Measurements from ENCODE around the gene GULP1. TPM values are rescaled to one million over a fixed set of nuclear protein-coding genes. Genes with fewer than 3 reads are reported as not detected.

Gene GULP1
- total RNA-seq, 1 donor from 2014 or later, result not detected

DNA sequence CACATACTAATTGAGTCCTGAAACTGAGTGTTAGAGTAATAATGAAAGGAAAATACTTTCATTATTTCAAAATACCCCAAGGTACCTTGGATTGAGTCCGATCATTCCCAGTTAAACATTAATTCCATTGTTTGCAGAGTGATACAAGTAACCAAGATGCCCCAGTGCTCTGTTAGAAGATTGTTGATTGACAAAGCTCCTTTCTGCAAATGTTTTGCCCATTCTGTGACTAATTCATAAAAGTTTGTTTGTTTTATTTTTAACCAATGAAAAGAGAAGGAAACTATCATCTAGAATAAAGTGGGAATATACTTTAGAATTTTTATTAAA lies 124.0 kb downstream of the GULP1 start:
- H3K27ac Mint-ChIP-seq, result no peak overlapping the region
- H3K4me3 Mint-ChIP-seq, result no peak overlapping the region
- DNase-seq, result no peak
- H3K9me3 Mint-ChIP-seq, result no peaks in the 10 kb centered on the region
- H3K4me1 Mint-ChIP-seq, result no peaks in the 10 kb centered on the region
- H3K36me3 Mint-ChIP-seq (ENCODE audit: low read depth), result no peaks in the 10 kb centered on the region
- H3K27me3 Mint-ChIP-seq, result no peaks in the 10 kb centered on the region
- intact Hi-C loops (cut with micrococcal nuclease), result no loop called here

DNA sequence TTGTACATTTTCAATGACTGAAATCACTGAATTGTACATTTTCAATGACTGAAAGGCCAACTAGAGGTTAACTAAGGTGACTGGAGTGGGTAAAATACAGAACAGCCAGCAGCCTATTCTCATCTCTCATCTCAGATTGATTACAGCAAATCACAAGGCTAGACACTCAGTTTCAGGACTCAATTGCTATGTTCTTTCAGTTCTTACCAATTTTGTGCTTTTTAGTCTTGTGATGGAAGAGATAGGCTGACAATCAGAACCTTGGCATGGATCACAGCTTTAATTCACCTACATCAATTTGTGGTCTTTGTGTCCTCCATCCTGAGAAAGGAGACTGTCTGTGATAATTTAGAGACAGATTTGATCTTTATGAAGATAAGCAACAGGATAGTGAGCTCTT lies 124.7 kb downstream of the GULP1 start:
- Mint-ChIP-seq H3K27me3 (no peaks in the 10 kb centered on the region), H3K4me1 (no peaks in the 10 kb centered on the region), H3K4me3 (no peak overlapping the region), H3K27ac (no peak overlapping the region), H3K36me3 (ENCODE audit: low read depth) (no peaks in the 10 kb centered on the region), H3K9me3 (no peaks in the 10 kb centered on the region)
- intact Hi-C loops (cut with micrococcal nuclease), result no loop called here
- no peak for DNase-seq

DNA sequence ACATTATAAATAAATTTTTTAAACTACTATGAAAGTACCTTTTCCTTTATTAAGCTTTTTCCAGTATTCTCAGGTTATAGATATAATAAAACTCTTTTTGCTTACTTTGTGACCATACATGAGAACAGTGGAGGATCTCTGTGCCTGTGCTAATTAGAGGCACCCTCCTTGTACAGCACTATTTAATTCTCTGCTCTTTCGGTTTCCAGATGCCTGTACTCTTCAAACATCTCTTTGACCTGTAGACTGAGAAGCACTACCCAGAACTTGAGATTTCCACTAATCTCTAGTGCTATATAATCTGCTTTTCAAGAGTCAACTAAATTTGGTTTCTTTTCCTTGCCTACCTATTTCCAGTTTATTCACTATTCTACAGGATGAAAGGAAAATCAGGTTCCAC lies 131.1 kb downstream of the GULP1 start:
- intact Hi-C loops (cut with micrococcal nuclease), result no loop called here
- Mint-ChIP-seq H3K4me1 (no peaks in the 10 kb centered on the region), H3K36me3 (ENCODE audit: low read depth) (no peaks in the 10 kb centered on the region), H3K9me3 (no peaks in the 10 kb centered on the region), H3K4me3 (no peak overlapping the region), H3K27ac (no peak overlapping the region), H3K27me3 (no peaks in the 10 kb centered on the region)
- DNase-seq, result no peak

DNA sequence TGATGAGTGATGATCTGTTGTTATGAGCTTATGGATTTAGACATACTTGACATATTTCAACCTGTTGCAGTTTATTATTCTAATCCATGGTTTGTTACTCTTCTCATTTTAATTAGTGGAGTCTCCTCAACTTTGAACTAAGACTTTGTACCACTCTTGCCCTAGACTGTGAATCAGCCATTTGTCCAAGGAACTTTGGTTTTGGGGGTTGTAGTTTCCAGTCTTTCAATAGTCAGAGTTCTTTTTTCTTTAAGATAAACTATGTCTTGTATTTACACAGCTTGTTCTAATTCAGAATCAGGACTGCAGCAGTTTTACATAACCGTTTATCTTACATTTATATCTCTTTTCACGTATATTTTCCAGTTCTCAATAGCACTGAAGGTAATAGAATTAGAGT lies 133.6 kb downstream of the GULP1 start:
- no peaks in the 10 kb centered on the region for H3K9me3 Mint-ChIP-seq
- H3K4me3 Mint-ChIP-seq, result no peak overlapping the region
- no peaks in the 10 kb centered on the region for H3K27me3 Mint-ChIP-seq
- no peaks in the 10 kb centered on the region for H3K4me1 Mint-ChIP-seq
- H3K27ac Mint-ChIP-seq, result no peak overlapping the region
- no peak for DNase-seq
- intact Hi-C loops (cut with micrococcal nuclease), result no loop called here
- H3K36me3 Mint-ChIP-seq (ENCODE audit: low read depth), result no peaks in the 10 kb centered on the region

GRCh38 chr2:188426121-188426520 lies 134.4 kb downstream of the GULP1 start:
- H3K27me3 Mint-ChIP-seq, result no peaks in the 10 kb centered on the region
- H3K4me1 Mint-ChIP-seq, result no peaks in the 10 kb centered on the region
- intact Hi-C loops (cut with micrococcal nuclease), result no loop called here
- H3K9me3 Mint-ChIP-seq, result no peaks in the 10 kb centered on the region
- no peak overlapping the region for H3K4me3 Mint-ChIP-seq
- no peaks in the 10 kb centered on the region for H3K36me3 Mint-ChIP-seq (ENCODE audit: low read depth)
- DNase-seq, result no peak
- H3K27ac Mint-ChIP-seq, result no peak overlapping the region

DNA sequence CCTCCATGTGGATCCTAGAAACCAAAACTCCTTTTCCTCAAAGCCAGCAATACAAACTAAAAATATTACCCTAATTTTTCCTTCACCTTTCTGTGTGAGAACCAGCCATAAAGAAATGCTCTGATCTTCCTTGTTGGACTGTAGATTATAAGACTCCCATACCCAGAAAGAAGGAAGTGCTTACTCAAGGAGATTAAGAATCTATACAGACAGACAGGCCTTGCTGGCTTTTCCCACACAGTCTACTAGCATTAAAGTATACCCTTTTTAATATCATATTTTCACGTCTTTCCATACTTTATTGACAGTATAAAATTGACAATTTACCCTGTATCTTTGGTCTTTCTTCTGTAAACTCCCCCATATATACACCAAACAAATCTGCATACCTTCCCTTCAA lies 139.0 kb downstream of the GULP1 start:
- Mint-ChIP-seq H3K27ac (no peak overlapping the region), H3K27me3 (no peaks in the 10 kb centered on the region)

GRCh38 chr2:188434018-188434417 lies 142.3 kb downstream of the GULP1 start:
- no peaks in the 10 kb centered on the region for H3K4me1 Mint-ChIP-seq

More for the DNA sequence above, 139.0 kb downstream of the GULP1 start:
- no peaks in the 10 kb centered on the region for H3K9me3 Mint-ChIP-seq
- DNase-seq, result no peak
- intact Hi-C loops (cut with micrococcal nuclease), result no loop called here
- H3K4me1 Mint-ChIP-seq, result no peaks in the 10 kb centered on the region
- H3K36me3 Mint-ChIP-seq (ENCODE audit: low read depth), result no peaks in the 10 kb centered on the region
- no peak overlapping the region for H3K4me3 Mint-ChIP-seq

GRCh38 chr2:188435115-188435514 lies 143.4 kb downstream of the GULP1 start:
- Mint-ChIP-seq H3K9me3 (no peaks in the 10 kb centered on the region), H3K36me3 (ENCODE audit: low read depth) (no peaks in the 10 kb centered on the region), H3K27ac (no peak overlapping the region), H3K4me3 (no peak overlapping the region), H3K4me1 (no peaks in the 10 kb centered on the region), H3K27me3 (no peaks in the 10 kb centered on the region)
- intact Hi-C loops (cut with micrococcal nuclease), result no loop called here
- DNase-seq, result no peak

More at GRCh38 chr2:188434018-188434417, 142.3 kb downstream of the GULP1 start:
- no peak overlapping the region for H3K27ac Mint-ChIP-seq
- H3K36me3 Mint-ChIP-seq (ENCODE audit: low read depth), result no peaks in the 10 kb centered on the region
- no peak overlapping the region for H3K4me3 Mint-ChIP-seq
- intact Hi-C loops (cut with micrococcal nuclease), result no loop called here
- no peaks in the 10 kb centered on the region for H3K9me3 Mint-ChIP-seq
- H3K27me3 Mint-ChIP-seq, result no peaks in the 10 kb centered on the region
- no peak for DNase-seq

DNA sequence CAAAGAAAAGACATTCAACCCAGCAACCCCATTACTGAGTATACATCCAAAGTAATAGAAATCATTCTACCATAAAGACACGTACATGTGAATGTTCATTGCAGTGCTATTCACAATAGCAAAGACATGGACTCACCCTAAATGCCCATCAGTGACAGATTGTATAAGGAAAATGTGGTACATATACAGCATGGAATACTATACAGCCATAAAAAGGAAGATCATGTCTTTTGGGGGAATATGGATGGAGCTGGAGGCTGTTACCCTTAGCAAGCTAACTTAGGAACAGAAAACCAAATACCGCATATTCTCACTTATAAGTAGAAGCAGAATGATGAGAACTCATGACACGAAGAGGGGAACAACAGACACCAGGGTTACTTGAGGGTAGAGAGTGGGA lies 145.9 kb downstream of the GULP1 start:
- Mint-ChIP-seq H3K36me3 (ENCODE audit: low read depth) (no peaks in the 10 kb centered on the region), H3K27me3 (no peaks in the 10 kb centered on the region), H3K4me1 (no peaks in the 10 kb centered on the region), H3K4me3 (no peak overlapping the region), H3K27ac (no peak overlapping the region), H3K9me3 (no peaks in the 10 kb centered on the region)
- DNase-seq, result no peak
- intact Hi-C loops (cut with micrococcal nuclease), result no loop called here

- no peak overlapping the region for H3K4me3 Mint-ChIP-seq
- no peaks in the 10 kb centered on the region for H3K36me3 Mint-ChIP-seq (ENCODE audit: low read depth)
- no peaks in the 10 kb centered on the region for H3K4me1 Mint-ChIP-seq
- no peak for DNase-seq
- no peaks in the 10 kb centered on the region for H3K27me3 Mint-ChIP-seq
- intact Hi-C loops (cut with micrococcal nuclease), result no loop called here
- no peak overlapping the region for H3K27ac Mint-ChIP-seq
- no peaks in the 10 kb centered on the region for H3K9me3 Mint-ChIP-seq
These were observed 148.3 kb downstream of the GULP1 start for GRCh38 chr2:188439986-188440385.

- no peaks in the 10 kb centered on the region for H3K36me3 Mint-ChIP-seq (ENCODE audit: low read depth)
- H3K27me3 Mint-ChIP-seq, result no peaks in the 10 kb centered on the region
- H3K4me1 Mint-ChIP-seq, result no peaks in the 10 kb centered on the region
- H3K27ac Mint-ChIP-seq, result no peak overlapping the region
- intact Hi-C loops (cut with micrococcal nuclease), result no loop called here
- no peak for DNase-seq
- no peak overlapping the region for H3K4me3 Mint-ChIP-seq
- H3K9me3 Mint-ChIP-seq, result no peaks in the 10 kb centered on the region
These were observed 149.2 kb downstream of the GULP1 start for GRCh38 chr2:188440849-188441248.

DNA sequence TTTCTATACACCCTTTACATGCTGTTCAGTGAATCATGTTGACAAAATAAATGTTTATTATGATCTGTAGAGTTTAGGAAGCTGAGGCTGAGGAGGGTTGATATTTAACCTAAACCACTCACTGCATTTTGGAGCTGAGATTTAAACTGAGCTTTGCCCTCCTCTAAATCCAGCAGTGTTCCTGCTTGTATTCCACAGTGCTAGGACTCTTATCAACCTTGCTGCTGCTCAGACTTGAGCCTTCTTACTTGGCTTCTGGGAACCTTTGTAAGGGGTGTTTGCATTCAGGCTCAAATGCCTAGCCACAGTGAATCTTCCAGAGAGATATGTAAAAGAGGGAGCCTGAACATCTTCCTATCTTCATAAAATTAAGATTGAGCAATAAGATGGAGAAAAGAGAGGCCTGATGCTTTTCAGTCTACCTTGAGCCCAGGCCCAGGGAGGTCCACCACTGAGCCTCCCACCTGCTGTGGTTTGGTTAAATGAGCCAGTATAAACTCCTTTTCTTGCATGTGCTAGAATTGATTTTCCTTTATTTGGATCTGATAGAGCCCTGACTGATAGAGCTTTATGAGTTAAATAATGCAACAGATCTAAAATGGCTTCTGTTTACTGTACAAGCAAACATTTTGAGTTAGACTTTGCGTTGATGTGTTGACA lies 149.7 kb downstream of the GULP1 start:
- DNase-seq, result no peak

DNA sequence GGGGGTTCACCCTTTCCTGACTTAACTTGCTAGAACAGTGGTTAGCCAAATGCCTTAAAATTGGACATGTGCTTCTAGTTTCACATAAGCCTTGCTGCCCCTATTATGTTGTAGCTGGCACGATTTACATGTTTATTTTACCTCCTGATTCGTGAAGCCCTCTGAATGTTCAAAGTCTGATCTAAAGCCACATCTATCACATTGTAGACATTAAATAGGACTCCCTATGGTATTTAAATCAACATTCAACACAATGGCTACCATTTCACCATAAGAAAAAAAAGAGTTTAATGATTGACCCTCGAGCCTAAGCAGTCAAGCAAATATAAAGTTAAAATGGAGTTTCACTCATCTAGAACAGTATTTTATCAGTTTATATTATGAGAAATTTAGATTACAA lies 151.5 kb downstream of the GULP1 start:
- no peak overlapping the region for H3K4me3 Mint-ChIP-seq
- H3K9me3 Mint-ChIP-seq, result no peaks in the 10 kb centered on the region
- no peaks in the 10 kb centered on the region for H3K27me3 Mint-ChIP-seq
- H3K27ac Mint-ChIP-seq, result no peak overlapping the region
- H3K4me1 Mint-ChIP-seq, result no peaks in the 10 kb centered on the region
- H3K36me3 Mint-ChIP-seq (ENCODE audit: low read depth), result no peaks in the 10 kb centered on the region
- intact Hi-C loops (cut with micrococcal nuclease), result no loop called here
- no peak for DNase-seq

More for the DNA sequence above, 149.7 kb downstream of the GULP1 start:
- intact Hi-C loops (cut with micrococcal nuclease), result no loop called here
- Mint-ChIP-seq H3K4me1 (no peaks in the 10 kb centered on the region), H3K36me3 (ENCODE audit: low read depth) (no peaks in the 10 kb centered on the region), H3K9me3 (no peaks in the 10 kb centered on the region), H3K27ac (no peak overlapping the region), H3K4me3 (no peak overlapping the region), H3K27me3 (no peaks in the 10 kb centered on the region)

- no peak for DNase-seq
- intact Hi-C loops (cut with micrococcal nuclease), result no loop called here
- Mint-ChIP-seq H3K27me3 (no peaks in the 10 kb centered on the region), H3K9me3 (no peaks in the 10 kb centered on the region), H3K27ac (no peak overlapping the region), H3K36me3 (ENCODE audit: low read depth) (no peaks in the 10 kb centered on the region), H3K4me1 (no peaks in the 10 kb centered on the region), H3K4me3 (no peak overlapping the region)
These were observed 152.6 kb downstream of the GULP1 start for GRCh38 chr2:188444106-188444835.

GRCh38 chr2:188449561-188449960 lies 157.9 kb downstream of the GULP1 start:
- intact Hi-C loops (cut with micrococcal nuclease), result no loop called here
- Mint-ChIP-seq H3K4me1 (no peaks in the 10 kb centered on the region), H3K4me3 (no peak overlapping the region)

More at GRCh38 chr2:188449561-188449960, 157.9 kb downstream of the GULP1 start:
- no peaks in the 10 kb centered on the region for H3K36me3 Mint-ChIP-seq (ENCODE audit: low read depth)
- H3K27ac Mint-ChIP-seq, result no peak overlapping the region
- no peaks in the 10 kb centered on the region for H3K27me3 Mint-ChIP-seq
- no peaks in the 10 kb centered on the region for H3K9me3 Mint-ChIP-seq
- no peak for DNase-seq
